IPS-20b (cell line): ENCODE data around the gene NEMP2.
"Not testable (repeated sequence)": the region's sequence is repeated elsewhere in the genome, so short reads cannot be mapped to it uniquely, and the experiment has no call there.

Experiments
- H3K27ac ChIP-seq: one replicate; pipeline ENCODE4 v1.5.1; 2013; ENCODE audit warnings: low read length
- H3K27me3 ChIP-seq: 2 replicates; pipeline ENCODE4 v1.6.1; 2013; ENCODE audit warnings: mild to moderate bottlenecking, low read length, inconsistent platforms; ENCODE audit not compliant: insufficient read depth
- H3K36me3 ChIP-seq: 2 replicates; pipeline ENCODE4 v1.6.1; 2013; ENCODE audit warnings: low read depth, mild to moderate bottlenecking, inconsistent platforms, low read length, moderate library complexity; ENCODE audit not compliant: insufficient read depth
- H3K4me1 ChIP-seq: 2 replicates; pipeline ENCODE4 v1.6.1; 2013; ENCODE audit warnings: mild to moderate bottlenecking, control low read depth, inconsistent platforms, low read length, moderate library complexity; ENCODE audit not compliant: insufficient read depth
- H3K4me3 ChIP-seq: 2 replicates; pipeline ENCODE4 v1.5.1; 2013; ENCODE audit warnings: mild to moderate bottlenecking, low read length, inconsistent platforms
- H3K9ac ChIP-seq: 2 replicates; pipeline ENCODE4 v1.6.1; 2013; ENCODE audit warnings: low read depth, mild to moderate bottlenecking, inconsistent platforms, low read length, moderate library complexity
- H3K9me3 ChIP-seq: 2 replicates; pipeline ENCODE4 v1.6.1; 2013; ENCODE audit warnings: mild to moderate bottlenecking, low read depth, low read length, inconsistent platforms; ENCODE audit not compliant: insufficient read depth

NEMP2 gene

GRCh38 chr2:190478572-190479195 is 55.8 kb downstream of the NEMP2 start:
- no peaks in the 10 kb centered on the region for H3K36me3 ChIP-seq
- H3K27ac ChIP-seq: no peak overlapping the region
- no peak overlapping the region for H3K9ac ChIP-seq
- H3K4me3 ChIP-seq: no peak overlapping the region
- no peaks in the 10 kb centered on the region for H3K9me3 ChIP-seq
- H3K4me1 ChIP-seq: no peaks in the 10 kb centered on the region
- no peaks in the 10 kb centered on the region for H3K27me3 ChIP-seq

GRCh38 chr2:190477661-190478454 is 56.7 kb downstream of the NEMP2 start:
- H3K4me1 ChIP-seq: no peaks in the 10 kb centered on the region

GRCh38 chr2:190470256-190470826 is 64.2 kb downstream of the NEMP2 start:
- peaks cover 9% of the 10 kb centered on the region; the same call in 1 of the 2 replicates for H3K9me3 ChIP-seq
- H3K9ac ChIP-seq: no peak overlapping the region
- no peak overlapping the region for H3K4me3 ChIP-seq
- H3K27ac ChIP-seq: no peak overlapping the region
- no peaks in the 10 kb centered on the region for H3K36me3 ChIP-seq
- H3K4me1 ChIP-seq: peaks cover 3% of the 10 kb centered on the region; the same call in 1 of the 2 replicates
- no peaks in the 10 kb centered on the region for H3K27me3 ChIP-seq

More at GRCh38 chr2:190477661-190478454, 56.7 kb downstream of the NEMP2 start:
- H3K36me3 ChIP-seq: no peaks in the 10 kb centered on the region
- H3K9ac ChIP-seq: no peak overlapping the region
- H3K27me3 ChIP-seq: no peaks in the 10 kb centered on the region
- H3K9me3 ChIP-seq: no peaks in the 10 kb centered on the region
- no peak overlapping the region for H3K4me3 ChIP-seq
- no peak overlapping the region for H3K27ac ChIP-seq

GRCh38 chr2:190469771-190470170 is 64.8 kb downstream of the NEMP2 start:
- Histone ChIP-seq H3K9me3 (peaks cover 9% of the 10 kb centered on the region; the same call in 1 of the 2 replicates), H3K4me3 (no peak overlapping the region), H3K9ac (no peak overlapping the region), H3K27me3 (no peaks in the 10 kb centered on the region), H3K27ac (no peak overlapping the region), H3K36me3 (no peaks in the 10 kb centered on the region), H3K4me1 (peaks cover 3% of the 10 kb centered on the region; the same call in 1 of the 2 replicates)

GRCh38 chr2:190468814-190469569 is 65.5 kb downstream of the NEMP2 start:
- peaks cover 3% of the 10 kb centered on the region; the same call in 1 of the 2 replicates for H3K4me1 ChIP-seq
- H3K27ac ChIP-seq: no peak overlapping the region
- H3K4me3 ChIP-seq: no peak overlapping the region
- no peaks in the 10 kb centered on the region for H3K36me3 ChIP-seq
- H3K27me3 ChIP-seq: no peaks in the 10 kb centered on the region
- no peak overlapping the region for H3K9ac ChIP-seq
- H3K9me3 ChIP-seq: peaks cover 9% of the 10 kb centered on the region; the same call in 1 of the 2 replicates

- H3K9ac ChIP-seq, H3K36me3 ChIP-seq, H3K27ac ChIP-seq, H3K27me3 ChIP-seq, H3K4me1 ChIP-seq, H3K4me3 ChIP-seq, H3K9me3 ChIP-seq: not testable (repeated sequence)
Observed at GRCh38 chr2:190468354-190468753, 66.2 kb downstream of the NEMP2 start.

GRCh38 chr2:190467575-190468083 is 66.9 kb downstream of the NEMP2 start:
- H3K36me3 ChIP-seq: no peaks in the 10 kb centered on the region
- no peak overlapping the region for H3K9ac ChIP-seq
- H3K27me3 ChIP-seq: no peaks in the 10 kb centered on the region
- peaks cover 9% of the 10 kb centered on the region; the same call in 1 of the 2 replicates for H3K9me3 ChIP-seq
- H3K27ac ChIP-seq: no peak overlapping the region
- peaks cover 3% of the 10 kb centered on the region; the same call in 1 of the 2 replicates for H3K4me1 ChIP-seq
- no peak overlapping the region for H3K4me3 ChIP-seq

- Histone ChIP-seq H3K4me3 (no peak overlapping the region), H3K9me3 (peaks cover 9% of the 10 kb centered on the region; the same call in 1 of the 2 replicates), H3K4me1 (peaks cover 3% of the 10 kb centered on the region; the same call in 1 of the 2 replicates), H3K27me3 (no peaks in the 10 kb centered on the region), H3K36me3 (no peaks in the 10 kb centered on the region), H3K9ac (no peak overlapping the region), H3K27ac (no peak overlapping the region)
Observed at GRCh38 chr2:190466819-190467446, 67.6 kb downstream of the NEMP2 start.

- no peak overlapping the region for H3K4me3 ChIP-seq
- H3K9ac ChIP-seq: no peak overlapping the region
- no peaks in the 10 kb centered on the region for H3K36me3 ChIP-seq
- H3K27me3 ChIP-seq: no peaks in the 10 kb centered on the region
- H3K4me1 ChIP-seq: peaks cover 3% of the 10 kb centered on the region; the same call in 1 of the 2 replicates
- H3K27ac ChIP-seq: no peak overlapping the region
- no peaks in the 10 kb centered on the region for H3K9me3 ChIP-seq
Observed at GRCh38 chr2:190465060-190465459, 69.5 kb downstream of the NEMP2 start.

- Histone ChIP-seq H3K27ac (no peak overlapping the region), H3K4me1 (peaks cover 2% of the 10 kb centered on the region; the same call in 1 of the 2 replicates), H3K9ac (no peak overlapping the region), H3K9me3 (no peaks in the 10 kb centered on the region), H3K27me3 (no peaks in the 10 kb centered on the region), H3K36me3 (no peaks in the 10 kb centered on the region), H3K4me3 (no peak overlapping the region)
Observed at GRCh38 chr2:190462611-190463010, 71.9 kb downstream of the NEMP2 start.

GRCh38 chr2:190462181-190462580 is 72.3 kb downstream of the NEMP2 start:
- Histone ChIP-seq H3K9me3 (no peaks in the 10 kb centered on the region), H3K36me3 (no peaks in the 10 kb centered on the region), H3K27me3 (no peaks in the 10 kb centered on the region), H3K4me1 (no peaks in the 10 kb centered on the region), H3K9ac (no peak overlapping the region), H3K27ac (no peak overlapping the region), H3K4me3 (no peak overlapping the region)
